ENCODE measurements around the gene PIR. TPM values are rescaled to one million over a fixed set of nuclear protein-coding genes. Genes with fewer than 3 reads are reported as not detected.
A peak's percentile ranks its signal among the peaks of the same experiment; 100 is the strongest.

The PIR gene
- total and polyA plus RNA-seq, 2 donors (not counting 1 experiment from before 2014, with no cell fraction given), result 0.22 TPM; not detected in 1

- H3K9ac ChIP-seq (ENCODE audit: low read length), result no peak overlapping the region
- no peak for TF ChIP-seq EZH2 (IDR thresholded peaks at IDR 0.05; ENCODE audit: borderline replicate concordance, insufficient read depth, low read depth, low read length, poor library complexity, severe bottlenecking)
- TF ChIP-seq, protein P1, sequence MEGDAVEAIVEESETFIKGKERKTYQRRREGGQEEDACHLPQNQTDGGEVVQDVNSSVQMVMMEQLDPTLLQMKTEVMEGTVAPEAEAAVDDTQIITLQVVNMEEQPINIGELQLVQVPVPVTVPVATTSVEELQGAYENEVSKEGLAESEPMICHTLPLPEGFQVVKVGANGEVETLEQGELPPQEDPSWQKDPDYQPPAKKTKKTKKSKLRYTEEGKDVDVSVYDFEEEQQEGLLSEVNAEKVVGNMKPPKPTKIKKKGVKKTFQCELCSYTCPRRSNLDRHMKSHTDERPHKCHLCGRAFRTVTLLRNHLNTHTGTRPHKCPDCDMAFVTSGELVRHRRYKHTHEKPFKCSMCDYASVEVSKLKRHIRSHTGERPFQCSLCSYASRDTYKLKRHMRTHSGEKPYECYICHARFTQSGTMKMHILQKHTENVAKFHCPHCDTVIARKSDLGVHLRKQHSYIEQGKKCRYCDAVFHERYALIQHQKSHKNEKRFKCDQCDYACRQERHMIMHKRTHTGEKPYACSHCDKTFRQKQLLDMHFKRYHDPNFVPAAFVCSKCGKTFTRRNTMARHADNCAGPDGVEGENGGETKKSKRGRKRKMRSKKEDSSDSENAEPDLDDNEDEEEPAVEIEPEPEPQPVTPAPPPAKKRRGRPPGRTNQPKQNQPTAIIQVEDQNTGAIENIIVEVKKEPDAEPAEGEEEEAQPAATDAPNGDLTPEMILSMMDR (IDR thresholded peaks at IDR 0.05), result peak; percentile 66
- no peak overlapping the region for H3K27ac Mint-ChIP-seq
- DNase-seq, result peak; percentile 53
- H3K27me3 ChIP-seq (replicated peaks in 1 of 4; ENCODE audit: control extremely low read depth in 1 of 4, control insufficient read depth in 3 of 4, insufficient read depth in 4 of 4, low read length in 3 of 4), result no peaks in the 10 kb centered on the region
- H3K4me3 Mint-ChIP-seq, result no peak overlapping the region
- ATAC-seq (ENCODE audit: low read depth), result peak; percentile 49
- intact Hi-C loops (cut with micrococcal nuclease), result loop anchor here (1.0 kb wide), 1 partner anchor 171 kb away; no protein-coding TSS in a partner anchor
- no peak overlapping the region for H2AFZ ChIP-seq (ENCODE audit: insufficient read depth, low read depth, low read length, poor library complexity, severe bottlenecking)
- peaks cover 1% of the 10 kb centered on the region for H3K4me1 Mint-ChIP-seq
- H3K9me3 ChIP-seq (ENCODE audit: control extremely low read depth in 1 of 3, control insufficient read depth in 2 of 3, insufficient read depth in 1 of 3, low read length in 2 of 3), result no peaks in the 10 kb centered on the region
- no peaks in the 10 kb centered on the region for H3K36me3 ChIP-seq (replicated peaks in 1 of 2; ENCODE audit: control extremely low read depth in 1 of 2, control insufficient read depth in 1 of 2, extremely low read depth in 1 of 2, insufficient read depth in 2 of 2, low read length in 1 of 2)
- no CpG with 5 or more reads among the region's 3 CpGs for WGBS (ENCODE audit: insufficient coverage)
- POLR2A ChIA-PET, result no interaction called here
- H3K79me2 ChIP-seq (ENCODE audit: control insufficient read depth, insufficient read depth, low read length), result no peaks in the 10 kb centered on the region
- CTCF ChIA-PET, result interaction anchor here (0.9 to 1.2 kb wide), 2 partner anchors 122 to 124 kb away, joined by 3 to 4 read pairs; no protein-coding TSS in a partner anchor
- no peaks in the 10 kb centered on the region for H3K9me3 Mint-ChIP-seq (ENCODE audit: insufficient read depth)
- peaks cover 3% of the 10 kb centered on the region for H3K27me3 Mint-ChIP-seq
- H4K20me1 ChIP-seq (ENCODE audit: control insufficient read depth, insufficient read depth, low read length, poor library complexity, severe bottlenecking), result no peaks in the 10 kb centered on the region
- no peaks in the 10 kb centered on the region for H3K4me1 ChIP-seq (ENCODE audit: control insufficient read depth in 2 of 2, insufficient read depth in 2 of 2, low read length in 2 of 2)
- H3K27ac ChIP-seq (ENCODE audit: low read length in 2 of 2), result no peak overlapping the region
- no peak overlapping the region for H3K4me2 ChIP-seq (replicated peaks; ENCODE audit: low read depth, low read length, poor library complexity, severe bottlenecking)
- H3K4me3 ChIP-seq (ENCODE audit: control extremely low read depth in 1 of 5, extremely low read depth in 1 of 5, insufficient read depth in 1 of 5, low read depth in 2 of 5, low read length in 4 of 5), result no peak overlapping the region
These were observed 22.1 kb downstream of the PIR start for GRCh38 chrX:15471028-15471427.

DNA sequence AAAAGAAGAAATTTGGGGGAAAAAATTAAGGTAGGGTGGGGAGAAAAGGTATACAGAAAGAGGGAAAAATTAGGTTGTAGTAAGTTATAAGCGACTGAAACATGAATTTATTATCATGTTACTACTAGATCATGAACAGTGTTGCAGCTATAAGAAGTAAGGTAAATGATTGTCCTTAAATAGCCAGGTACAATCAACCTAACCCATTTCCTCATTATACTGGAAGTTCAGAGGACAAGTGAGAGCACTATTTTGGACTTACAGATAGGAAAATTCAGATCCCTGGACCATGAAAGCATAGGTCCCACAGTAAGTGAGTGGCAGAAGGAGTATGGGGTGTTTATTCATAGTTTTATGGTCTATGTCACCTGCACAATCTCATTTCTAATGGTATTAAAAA is 23.5 kb downstream of the PIR start:
- no CpG with 5 or more reads among the region's 1 CpG for WGBS (ENCODE audit: insufficient coverage)
- Histone ChIP-seq H3K27ac (ENCODE audit: low read length in 2 of 2) (no peak overlapping the region), H3K9ac (ENCODE audit: low read length) (no peak overlapping the region), H4K20me1 (ENCODE audit: control insufficient read depth, insufficient read depth, low read length, poor library complexity, severe bottlenecking) (no peaks in the 10 kb centered on the region), H3K27me3 (replicated peaks in 1 of 4; ENCODE audit: control extremely low read depth in 1 of 4, control insufficient read depth in 3 of 4, insufficient read depth in 4 of 4, low read length in 3 of 4) (no peaks in the 10 kb centered on the region), H2AFZ (ENCODE audit: insufficient read depth, low read depth, low read length, poor library complexity, severe bottlenecking) (no peak overlapping the region), H3K36me3 (replicated peaks in 1 of 2; ENCODE audit: control extremely low read depth in 1 of 2, control insufficient read depth in 1 of 2, extremely low read depth in 1 of 2, insufficient read depth in 2 of 2, low read length in 1 of 2) (no peaks in the 10 kb centered on the region), H3K9me3 (ENCODE audit: control extremely low read depth in 1 of 3, control insufficient read depth in 2 of 3, insufficient read depth in 1 of 3, low read length in 2 of 3) (no peaks in the 10 kb centered on the region), H3K4me1 (ENCODE audit: control insufficient read depth in 2 of 2, insufficient read depth in 2 of 2, low read length in 2 of 2) (no peaks in the 10 kb centered on the region), H3K79me2 (ENCODE audit: control insufficient read depth, insufficient read depth, low read length) (no peaks in the 10 kb centered on the region), H3K4me3 (ENCODE audit: control extremely low read depth in 1 of 5, extremely low read depth in 1 of 5, insufficient read depth in 1 of 5, low read depth in 2 of 5, low read length in 4 of 5) (no peak overlapping the region), H3K4me2 (replicated peaks; ENCODE audit: low read depth, low read length, poor library complexity, severe bottlenecking) (no peak overlapping the region)
- no peak for DNase-seq
- ChIA-PET CTCF (interaction anchor here (0.6 to 5.4 kb wide), 4 partner anchors 120 to 969 kb away, joined by 3 to 36 read pairs (median 4); partner anchors contain the start of gene CA5B), POLR2A (no interaction called here)
- intact Hi-C loops (cut with micrococcal nuclease), result no loop called here
- ATAC-seq (ENCODE audit: low read depth), result no peak
- H3K4me1 Mint-ChIP-seq, result peaks cover 9% of the 10 kb centered on the region
- peaks cover 1% of the 10 kb centered on the region for H3K27me3 Mint-ChIP-seq
- H3K9me3 Mint-ChIP-seq (ENCODE audit: insufficient read depth), result no peaks in the 10 kb centered on the region
- TF ChIP-seq EZH2 (IDR thresholded peaks at IDR 0.05; ENCODE audit: borderline replicate concordance, insufficient read depth, low read depth, low read length, poor library complexity, severe bottlenecking), result no peak
- TF ChIP-seq, protein P1 (IDR thresholded peaks at IDR 0.05), result no peak
- no peak overlapping the region for H3K27ac Mint-ChIP-seq
- no peak overlapping the region for H3K4me3 Mint-ChIP-seq
